Mesenchymal stem cell (in vitro differentiated cells and primary cell): ENCODE data around the gene APBB1.

Source experiments
- DNase-seq: peaks from one replicate; pipeline ENCODE4 v3.0.0-alpha.2; 2013
- H2AFZ ChIP-seq: one replicate; pipeline ENCODE4 v1.6.1; 2013; ENCODE audit warnings: low read depth, mild to moderate bottlenecking, control low read depth, inconsistent platforms, low read length, moderate library complexity
- H2AK5ac ChIP-seq: 2 replicates; pipeline ENCODE4 v1.6.1; 2013; ENCODE audit warnings: low read length, moderate library complexity, mild to moderate bottlenecking, inconsistent platforms; ENCODE audit not compliant: severe bottlenecking
- H2BK120ac ChIP-seq: one replicate; pipeline ENCODE4 v1.6.1; 2013; ENCODE audit warnings: low read depth, mild to moderate bottlenecking, inconsistent platforms, low read length, moderate library complexity
- H2BK12ac ChIP-seq, 2 experiments: one replicate each; pipeline ENCODE4 v1.6.1; 2013; ENCODE audit warnings: inconsistent platforms in 2 of 2, low read length in 2 of 2, mild to moderate bottlenecking in 2 of 2, moderate library complexity in 2 of 2, control low read depth in 1 of 2
- H2BK15ac ChIP-seq: one replicate; pipeline ENCODE4 v1.6.1; 2013; ENCODE audit warnings: mild to moderate bottlenecking, low read depth, inconsistent platforms; ENCODE audit not compliant: poor library complexity, severe bottlenecking
- H2BK5ac ChIP-seq: 2 replicates; pipeline ENCODE4 v1.6.1; 2013; ENCODE audit warnings: low read depth, mild to moderate bottlenecking, low read length, control low read depth, inconsistent platforms; ENCODE audit not compliant: poor library complexity, severe bottlenecking
- H3K14ac ChIP-seq, 2 experiments: one replicate each; pipeline ENCODE4 v1.6.1; 2013; ENCODE audit warnings: inconsistent platforms in 2 of 2, low read length in 2 of 2, control low read depth in 1 of 2, mild to moderate bottlenecking in 1 of 2, moderate library complexity in 1 of 2
- H3K18ac ChIP-seq, 2 experiments: one replicate each; pipeline ENCODE4 v1.6.1; 2013; ENCODE audit warnings: inconsistent platforms in 2 of 2, low read length in 2 of 2, control low read depth in 1 of 2, low read depth in 1 of 2, mild to moderate bottlenecking in 1 of 2
- H3K23ac ChIP-seq, 2 experiments: one replicate each; pipeline ENCODE4 v1.6.1; 2013; ENCODE audit warnings: inconsistent platforms in 2 of 2, low read length in 2 of 2, mild to moderate bottlenecking in 2 of 2, moderate library complexity in 2 of 2, control low read depth in 1 of 2
- H3K27ac ChIP-seq: 2 replicates; pipeline ENCODE4 v1.5.1; 2013; ENCODE audit warnings: mild to moderate bottlenecking, moderate library complexity, low read length, control low read depth, inconsistent platforms; ENCODE audit not compliant: poor library complexity, severe bottlenecking
- H3K27me3 ChIP-seq, 2 experiments: 2 replicates each; pipeline versions ENCODE4 v1.6.1 to v1.7.0; 2013; ENCODE audit warnings: low read length in 2 of 2, mild to moderate bottlenecking in 2 of 2, moderate library complexity in 2 of 2, control low read depth in 1 of 2, inconsistent platforms in 1 of 2; ENCODE audit not compliant: control insufficient read depth in 1 of 2, insufficient read depth in 1 of 2
- H3K36me3 ChIP-seq, 2 experiments: 2 replicates each; pipeline versions ENCODE4 v1.6.1 to v1.7.0; 2013; ENCODE audit warnings: low read length in 2 of 2, control low read depth in 1 of 2, inconsistent platforms in 1 of 2, low read depth in 1 of 2, mild to moderate bottlenecking in 1 of 2; ENCODE audit not compliant: insufficient read depth in 2 of 2, control insufficient read depth in 1 of 2
- H3K4ac ChIP-seq, 2 experiments: one replicate each; pipeline ENCODE4 v1.6.1; 2013; ENCODE audit warnings: inconsistent platforms in 2 of 2, low read length in 2 of 2, mild to moderate bottlenecking in 2 of 2, moderate library complexity in 2 of 2, control low read depth in 1 of 2, low read depth in 1 of 2
- H3K4me1 ChIP-seq: 2 replicates; pipeline ENCODE4 v1.6.1; 2013; ENCODE audit warnings: low read depth, low read length, control low read depth; ENCODE audit not compliant: control insufficient read depth, insufficient read depth
- H3K4me2 ChIP-seq: 2 replicates; pipeline ENCODE4 v1.6.1; 2013; ENCODE audit warnings: low read length, mild to moderate bottlenecking, inconsistent platforms; ENCODE audit not compliant: poor library complexity, severe bottlenecking
- H3K4me3 ChIP-seq, 2 experiments: 2 replicates each; pipeline versions ENCODE4 v1.5.1 to v1.7.0; 2013; ENCODE audit warnings: low read length in 2 of 2, mild to moderate bottlenecking in 2 of 2, control low read depth in 1 of 2, low read depth in 1 of 2; ENCODE audit not compliant: insufficient read depth in 1 of 2
- H3K79me1 ChIP-seq: replicated peaks from 2 replicates; pipeline ENCODE4 v1.6.1; 2013; ENCODE audit warnings: mild to moderate bottlenecking, control low read depth, low read length, inconsistent platforms; ENCODE audit not compliant: poor library complexity, severe bottlenecking
- H3K9ac ChIP-seq: 2 replicates; pipeline ENCODE4 v1.7.0; 2013; ENCODE audit warnings: mild to moderate bottlenecking, low read length, moderate library complexity
- H3K9me3 ChIP-seq: 2 replicates; pipeline ENCODE4 v1.7.0; 2013; ENCODE audit warnings: mild to moderate bottlenecking, low read length; ENCODE audit not compliant: control insufficient read depth
- H4K8ac ChIP-seq: one replicate; pipeline ENCODE4 v1.6.1; 2013; ENCODE audit warnings: inconsistent platforms, mild to moderate bottlenecking, low read length, moderate library complexity
- H4K91ac ChIP-seq: one replicate; pipeline ENCODE4 v1.6.1; 2013; ENCODE audit warnings: mild to moderate bottlenecking, low read length, inconsistent platforms
- WGBS: methylation state at CpG from one replicate; pipeline ENCODE4 v1.1.7; 2013; ENCODE audit warnings: mixed read lengths; 5-methylcytosine and 5-hydroxymethylcytosine counted together

Gene APBB1

GRCh38 chr11:6448574-6448973 is 29.7 kb upstream of the APBB1 start:
- no peak overlapping the region for H3K4ac ChIP-seq
- H3K36me3 ChIP-seq = peaks cover 35 to 59% of the 10 kb centered on the region in 2 experiments
- H3K18ac ChIP-seq = no peak overlapping the region
- H3K4me3 ChIP-seq = no peak overlapping the region
- no peak overlapping the region for H2BK15ac ChIP-seq
- WGBS = 100% methylated on average over 2 of the region's 3 CpGs
- no peak overlapping the region for H3K4me2 ChIP-seq
- no peak overlapping the region for H2BK120ac ChIP-seq
- no peak overlapping the region for H3K14ac ChIP-seq
- no peaks in the 10 kb centered on the region for H3K79me1 ChIP-seq
- H2BK5ac ChIP-seq = no peak overlapping the region
- no peak for DNase-seq
- H3K4me1 ChIP-seq = no peaks in the 10 kb centered on the region
- no peak overlapping the region for H2BK12ac ChIP-seq
- H3K27ac ChIP-seq = no peak overlapping the region
- no peak overlapping the region for H2AFZ ChIP-seq
- no peaks in the 10 kb centered on the region for H3K9me3 ChIP-seq
- H3K23ac ChIP-seq = no peak overlapping the region
- no peak overlapping the region for H3K9ac ChIP-seq
- H4K91ac ChIP-seq = no peak overlapping the region
- H2AK5ac ChIP-seq = no peak overlapping the region
- H3K27me3 ChIP-seq = no peaks in the 10 kb centered on the region
- no peak overlapping the region for H4K8ac ChIP-seq

GRCh38 chr11:6443269-6444003 is 24.5 kb upstream of the APBB1 start:
- peak overlapping the region; percentile 35 for H3K9ac ChIP-seq

GRCh38 chr11:6442441-6442840 is 23.5 kb upstream of the APBB1 start:
- Histone ChIP-seq H3K9ac (no peak overlapping the region), H3K27me3 (no peaks in the 10 kb centered on the region), H2BK5ac (no peak overlapping the region), H3K4me2 (no peak overlapping the region), H3K14ac (no peak overlapping the region), H2BK12ac (no peak overlapping the region), H4K91ac (no peak overlapping the region), H3K36me3 (peaks cover 0 to 9% of the 10 kb centered on the region in 2 experiments), H3K23ac (no peak overlapping the region), H3K18ac (peak overlapping the region in 1 of 2 experiments; percentile 11), H2BK120ac (no peak overlapping the region), H3K4me1 (no peaks in the 10 kb centered on the region), H2AFZ (no peak overlapping the region), H3K79me1 (no peaks in the 10 kb centered on the region), H3K27ac (no peak overlapping the region), H4K8ac (no peak overlapping the region), H2AK5ac (no peak overlapping the region), H2BK15ac (no peak overlapping the region), H3K4me3 (no peak overlapping the region), H3K4ac (no peak overlapping the region), H3K9me3 (no peaks in the 10 kb centered on the region)
- no peak for DNase-seq
- WGBS = 92% methylated on average over 4 of the region's 4 CpGs

More at GRCh38 chr11:6443269-6444003, 24.5 kb upstream of the APBB1 start:
- no peaks in the 10 kb centered on the region for H3K4me1 ChIP-seq
- no peak overlapping the region for H2BK15ac ChIP-seq
- no peak overlapping the region for H2AK5ac ChIP-seq
- H3K4ac ChIP-seq = no peak overlapping the region
- peak; percentile 65 for DNase-seq
- H3K4me3 ChIP-seq = no peak overlapping the region
- H4K8ac ChIP-seq = no peak overlapping the region
- no peaks in the 10 kb centered on the region for H3K27me3 ChIP-seq
- 31% methylated on average over 5 of the region's 5 CpGs for WGBS
- H3K14ac ChIP-seq = no peak overlapping the region
- no peak overlapping the region for H3K27ac ChIP-seq
- no peak overlapping the region for H3K18ac ChIP-seq
- no peak overlapping the region for H2BK12ac ChIP-seq
- H3K9me3 ChIP-seq = no peaks in the 10 kb centered on the region
- no peak overlapping the region for H2BK5ac ChIP-seq
- no peak overlapping the region for H2BK120ac ChIP-seq
- H3K36me3 ChIP-seq = peaks cover 4 to 19% of the 10 kb centered on the region in 2 experiments
- H3K4me2 ChIP-seq = no peak overlapping the region
- H3K23ac ChIP-seq = no peak overlapping the region
- no peak overlapping the region for H2AFZ ChIP-seq
- H3K79me1 ChIP-seq = no peaks in the 10 kb centered on the region
- no peak overlapping the region for H4K91ac ChIP-seq

- Histone ChIP-seq H3K14ac (no peak within 1 kb of the TSS), H3K27ac (no peak within 1 kb of the TSS), H4K8ac (no peak within 1 kb of the TSS), H2AFZ (no peak within 1 kb of the TSS), H3K18ac (no peak within 1 kb of the TSS), H3K79me1 (no peaks in the 10 kb centered on the region), H2BK15ac (no peak within 1 kb of the TSS), H2AK5ac (no peak within 1 kb of the TSS), H3K4me2 (no peak within 1 kb of the TSS), H2BK5ac (no peak within 1 kb of the TSS), H3K4me1 (no peaks in the 10 kb centered on the region), H3K4me3 (no peak within 1 kb of the TSS), H3K23ac (no peak within 1 kb of the TSS), H2BK120ac (no peak within 1 kb of the TSS), H3K9ac (no peak within 1 kb of the TSS), H2BK12ac (no peak within 1 kb of the TSS), H4K91ac (no peak within 1 kb of the TSS), H3K9me3 (no peaks in the 10 kb centered on the region), H3K36me3 (peaks cover 0 to 4% of the 10 kb centered on the region in 2 experiments), H3K27me3 (no peaks in the 10 kb centered on the region), H3K4ac (no peak within 1 kb of the TSS)
- DNase-seq = no peak
- 93% methylated on average over 3 of the region's 3 CpGs for WGBS
These were observed 22.0 kb upstream of the APBB1 start, which contains the start of gene HPX for GRCh38 chr11:6440906-6441358. TSS of gene HPX (minus strand) at chr11:6440987. CDS start at chr11:6440963, 24 bp downstream.
